ENCODE results near the gene TNFRSF4. TPM values are rescaled to one million over a fixed set of nuclear protein-coding genes. Genes with fewer than 3 reads are reported as not detected.
"Not testable (repeated sequence)": the region's sequence is repeated elsewhere in the genome, so short reads cannot be mapped to it uniquely, and the experiment has no call there.

TNFRSF4 gene
- 1.5 and 4.2 TPM in 2 replicates for total RNA-seq

- peak in 1 of 2 donors; percentile 22 for DNase-seq (ENCODE audit: low read depth in 2 of 2)
Measured at GRCh38 chr1:1213345-1214265, at the start of gene TNFRSF4. TNFRSF4 (minus strand) TSS chr1:1214153; CDS start chr1:1214127, 26 bp downstream.

GRCh38 chr1:1262758-1263157 is 48.8 kb upstream of the TNFRSF4 start:
- no peak for DNase-seq (ENCODE audit: low read depth in 2 of 2)

- no peak for DNase-seq (ENCODE audit: low read depth in 2 of 2)
Measured at GRCh38 chr1:1262071-1262470, 48.1 kb upstream of the TNFRSF4 start.

GRCh38 chr1:1260843-1261560 is 47.0 kb upstream of the TNFRSF4 start:
- DNase-seq (ENCODE audit: low read depth in 2 of 2) = peak; percentile 57 to 65

GRCh38 chr1:1259951-1260600 is 46.1 kb upstream of the TNFRSF4 start:
- DNase-seq (ENCODE audit: low read depth in 2 of 2) = no peak

- no peak for DNase-seq (ENCODE audit: low read depth in 2 of 2)
Measured at GRCh38 chr1:1259540-1259939, 45.6 kb upstream of the TNFRSF4 start.

- no peak for DNase-seq (ENCODE audit: low read depth in 2 of 2)
Measured at GRCh38 chr1:1259119-1259488, 45.2 kb upstream of the TNFRSF4 start.

- DNase-seq (ENCODE audit: low read depth in 2 of 2) = no peak
Measured at GRCh38 chr1:1256956-1257871, 43.3 kb upstream of the TNFRSF4 start.

- no peak for DNase-seq (ENCODE audit: low read depth in 2 of 2)
Measured at GRCh38 chr1:1255611-1256010, 41.7 kb upstream of the TNFRSF4 start.

- DNase-seq (ENCODE audit: low read depth in 2 of 2) = no peak
Measured at GRCh38 chr1:1255078-1255477, 41.1 kb upstream of the TNFRSF4 start.

GRCh38 chr1:1254667-1254998 is 40.7 kb upstream of the TNFRSF4 start:
- DNase-seq (ENCODE audit: low read depth in 2 of 2) = no peak

GRCh38 chr1:1253972-1254666 is 40.2 kb upstream of the TNFRSF4 start:
- DNase-seq (ENCODE audit: low read depth in 2 of 2) = no peak

GRCh38 chr1:1253314-1253713 is 39.4 kb upstream of the TNFRSF4 start:
- DNase-seq (ENCODE audit: low read depth in 2 of 2) = no peak

- DNase-seq (ENCODE audit: low read depth in 2 of 2) = peak in 1 of 2 donors; percentile 78
Measured at GRCh38 chr1:1250786-1251284, 36.9 kb upstream of the TNFRSF4 start.

GRCh38 chr1:1248009-1248913 is 34.3 kb upstream of the TNFRSF4 start:
- DNase-seq (ENCODE audit: low read depth in 2 of 2) = not testable (repeated sequence)

GRCh38 chr1:1247341-1247913 is 33.5 kb upstream of the TNFRSF4 start:
- DNase-seq (ENCODE audit: low read depth in 2 of 2) = no peak

GRCh38 chr1:1246577-1247340 is 32.8 kb upstream of the TNFRSF4 start, which contains the start of gene C1QTNF12:
C1QTNF12 (minus strand) TSS chr1:1246722; CDS start chr1:1246690, 32 bp downstream.
- DNase-seq (ENCODE audit: low read depth in 2 of 2) = no peak

All from lung microvascular endothelial cell (primary cell).